Fibroblast of skin of scalp (primary cell): Measurements from ENCODE around the gene TANC2.
"Not testable (repeated sequence)": the region's sequence is repeated elsewhere in the genome, so short reads cannot be mapped to it uniquely, and the experiment has no call there.

ENCODE experiments used
- DNase-seq: peaks from one replicate; pipeline ENCODE4 v3.0.0-alpha.2; 2013

TANC2 gene

GRCh38 chr17:62964506-62964905 lies 1.5 kb upstream of the TANC2 start:
- no peak for DNase-seq

GRCh38 chr17:62965174-62965685 lies 805 bp upstream of the TANC2 start:
- no peak for DNase-seq

- DNase-seq = no peak
Observed at GRCh38 chr17:62966426-62967204, 580 bp downstream of the TANC2 start.

GRCh38 chr17:62967205-62967529 lies 1.1 kb downstream of the TANC2 start:
- no peak for DNase-seq

- DNase-seq = peak; percentile 89
Observed at GRCh38 chr17:62968445-62968923, 2.4 kb downstream of the TANC2 start.

GRCh38 chr17:62970610-62971009 lies 4.6 kb downstream of the TANC2 start:
- no peak for DNase-seq

GRCh38 chr17:62971853-62972252 lies 5.8 kb downstream of the TANC2 start:
- no peak for DNase-seq

GRCh38 chr17:62974788-62975187 lies 8.8 kb downstream of the TANC2 start:
- no peak for DNase-seq

- peak; percentile 93 for DNase-seq
Observed at GRCh38 chr17:62975206-62975605, 9.2 kb downstream of the TANC2 start.

GRCh38 chr17:62976643-62977231 lies 10.7 kb downstream of the TANC2 start:
- not testable (repeated sequence) for DNase-seq

- no peak for DNase-seq
Observed at GRCh38 chr17:62980842-62981241, 14.8 kb downstream of the TANC2 start.

- no peak for DNase-seq
Observed at GRCh38 chr17:62981933-62982332, 15.9 kb downstream of the TANC2 start.

GRCh38 chr17:62984801-62985200 lies 18.8 kb downstream of the TANC2 start:
- no peak for DNase-seq

- no peak for DNase-seq
Observed at GRCh38 chr17:62986549-62986948, 20.5 kb downstream of the TANC2 start.

- DNase-seq = no peak
Observed at GRCh38 chr17:62987136-62987535, 21.1 kb downstream of the TANC2 start.

GRCh38 chr17:62989501-62989900 lies 23.5 kb downstream of the TANC2 start:
- no peak for DNase-seq

- no peak for DNase-seq
Observed at GRCh38 chr17:62994931-62995330, 28.9 kb downstream of the TANC2 start.

GRCh38 chr17:62995377-62995885 lies 29.4 kb downstream of the TANC2 start:
- DNase-seq = peak; percentile 54

- no peak for DNase-seq
Observed at GRCh38 chr17:62996221-62996620, 30.2 kb downstream of the TANC2 start.

GRCh38 chr17:62998166-62998565 lies 32.1 kb downstream of the TANC2 start:
- DNase-seq = peak; percentile 55

- DNase-seq = no peak
Observed at GRCh38 chr17:62998665-62999393, 32.8 kb downstream of the TANC2 start.

- DNase-seq = no peak
Observed at GRCh38 chr17:62999736-63000135, 33.7 kb downstream of the TANC2 start.

GRCh38 chr17:63001689-63002394 lies 35.8 kb downstream of the TANC2 start:
- DNase-seq = no peak
